Loucy (cell line): ENCODE data around the gene RGS19.
A peak's percentile ranks its signal among the peaks of the same experiment; 100 is the strongest.

ENCODE experiments used
- H2AFZ ChIP-seq: fragments of 200-600 bp; sonication (generic); 2 replicates; pipeline ENCODE4 v1.6.0; 2016; ENCODE audit warnings: antibody characterized with exemption, mild to moderate bottlenecking, low read length, moderate library complexity
- H3F3A ChIP-seq: fragments of 200-600 bp; 2 replicates; pipeline ENCODE4 v1.6.0; 2016; ENCODE audit warnings: antibody characterized with exemption, low read depth, mild to moderate bottlenecking
- H3K27me3 ChIP-seq: fragments of 200-600 bp; sonication (generic); 2 replicates; pipeline ENCODE4 v1.6.1; 2014; ENCODE audit warnings: low read length, mild to moderate bottlenecking; ENCODE audit not compliant: insufficient read depth, poor library complexity, severe bottlenecking
- H3K36me3 ChIP-seq: fragments of 200-600 bp; sonication (generic); 2 replicates; pipeline ENCODE4 v1.6.1; 2016; ENCODE audit warnings: low read length; ENCODE audit not compliant: insufficient read depth
- H3K4me1 ChIP-seq: fragments of 200-600 bp; sonication (generic); 2 replicates; pipeline ENCODE4 v1.5.1; 2014; ENCODE audit warnings: low read length, mild to moderate bottlenecking; ENCODE audit not compliant: insufficient read depth, poor library complexity, severe bottlenecking
- H3K4me2 ChIP-seq: fragments of 200-600 bp; sonication (generic); 2 replicates; pipeline ENCODE4 v1.6.0; 2014; ENCODE audit warnings: antibody characterized with exemption, low read length, low read depth, mild to moderate bottlenecking; ENCODE audit not compliant: poor library complexity, severe bottlenecking
- H3K4me3 ChIP-seq: fragments of 200-600 bp; sonication (generic); 2 replicates; pipeline ENCODE4 v1.5.1; 2014; ENCODE audit warnings: low read length, mild to moderate bottlenecking, mixed read lengths; ENCODE audit not compliant: poor library complexity, severe bottlenecking
- H3K79me2 ChIP-seq: fragments of 200-600 bp; sonication (generic); 2 replicates; pipeline ENCODE4 v1.6.1; 2014; ENCODE audit warnings: low read length; ENCODE audit not compliant: insufficient read depth
- H3K9ac ChIP-seq: fragments of 200-600 bp; sonication (generic); 2 replicates; pipeline ENCODE4 v1.6.0; 2014; ENCODE audit warnings: mild to moderate bottlenecking, low read depth, low read length, moderate library complexity; ENCODE audit not compliant: poor library complexity, severe bottlenecking
- H3K9me2 ChIP-seq: fragments of 200-600 bp; sonication (generic); replicated peaks from 2 replicates; pipeline ENCODE4 v1.6.1; 2016; ENCODE audit warnings: low read depth, low read length, mixed read lengths
- H3K9me3 ChIP-seq: fragments of 200-600 bp; sonication (generic); 2 replicates; pipeline ENCODE4 v1.6.1; 2014; ENCODE audit warnings: mild to moderate bottlenecking, antibody characterized with exemption, low read length, low read depth; ENCODE audit not compliant: insufficient read depth
- H4K20me1 ChIP-seq: fragments of 200-600 bp; sonication (generic); 2 replicates; pipeline ENCODE4 v1.6.0; 2014; ENCODE audit warnings: antibody characterized with exemption, low read length, mild to moderate bottlenecking; ENCODE audit not compliant: insufficient read depth, poor library complexity, severe bottlenecking
- EZH2phosphoT487 ChIP-seq: fragments of 200-600 bp; IDR thresholded peaks from 2 replicates; pipeline ENCODE4 v1.6.1; 2018; ENCODE audit warnings: antibody characterized with exemption, mild to moderate bottlenecking, moderate library complexity, borderline replicate concordance
- TF ChIP-seq, protein P1 (sequence below): fragments of 200-600 bp; sonication (generic); conservative IDR thresholded peaks from 2 replicates; pipeline ENCODE4 v1.5.1; 2014; ENCODE audit warnings: mild to moderate bottlenecking, antibody characterized with exemption, low read length

RGS19 gene

DNA sequence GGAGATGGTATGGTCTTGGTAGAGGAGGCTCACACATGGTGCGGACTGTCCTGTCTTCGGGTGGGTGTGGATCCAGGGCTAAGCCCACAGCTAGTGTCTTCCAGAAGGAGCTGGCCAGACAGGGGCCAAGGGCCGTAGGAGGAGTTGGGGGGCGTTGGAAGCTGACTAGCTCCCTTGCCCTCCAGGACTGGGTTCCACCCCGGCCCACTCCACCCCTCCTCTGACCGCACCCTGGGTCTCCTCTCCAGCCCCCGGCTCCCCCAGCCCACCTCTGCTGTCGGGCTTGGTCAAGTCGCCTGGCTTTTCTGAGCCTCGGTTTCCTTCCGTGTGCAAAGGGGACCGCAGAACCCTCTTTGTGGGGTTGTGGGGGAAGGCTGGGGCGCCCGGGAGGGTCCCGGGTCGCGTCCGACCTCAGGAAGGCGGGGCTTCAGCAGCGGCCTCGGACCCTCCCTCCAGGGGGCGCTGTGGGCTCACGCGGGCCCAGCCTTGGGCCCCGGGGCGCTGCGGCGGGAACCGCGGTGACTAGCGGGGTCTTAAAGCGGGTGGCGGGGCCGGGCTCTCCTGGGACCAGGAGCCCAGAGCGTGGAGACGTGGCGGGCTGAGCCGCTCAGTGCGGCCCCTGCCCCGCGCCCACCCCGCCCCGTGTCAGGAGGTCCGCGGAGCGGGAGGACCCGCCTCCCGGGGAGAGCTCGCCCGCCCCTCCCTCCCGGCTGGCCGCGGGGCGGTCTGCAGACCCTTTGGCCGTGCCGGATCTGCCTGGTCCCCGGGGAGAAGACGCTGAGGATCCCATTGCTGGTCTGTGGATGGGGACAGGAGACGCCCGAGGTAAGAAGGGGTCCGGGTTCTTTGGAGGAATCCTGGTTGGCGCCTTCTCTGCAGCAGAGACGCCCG is 22.7 kb upstream of the RGS19 start:
- Histone ChIP-seq H3K4me1 (peaks cover 23% of the 10 kb centered on the region), H3K4me2 (peak overlapping the region; percentile 94), H3K27me3 (no peaks in the 10 kb centered on the region), H3F3A (no peaks in the 10 kb centered on the region), H3K36me3 (no peaks in the 10 kb centered on the region), H3K9ac (peak overlapping the region; percentile 75), H3K9me2 (no peaks in the 10 kb centered on the region), H2AFZ (peak overlapping the region; percentile 95), H3K9me3 (no peaks in the 10 kb centered on the region), H3K79me2 (no peaks in the 10 kb centered on the region), H4K20me1 (no peaks in the 10 kb centered on the region), H3K4me3 (peak overlapping the region; percentile 76)
- no peak for TF ChIP-seq EZH2phosphoT487
- TF ChIP-seq, protein P1, sequence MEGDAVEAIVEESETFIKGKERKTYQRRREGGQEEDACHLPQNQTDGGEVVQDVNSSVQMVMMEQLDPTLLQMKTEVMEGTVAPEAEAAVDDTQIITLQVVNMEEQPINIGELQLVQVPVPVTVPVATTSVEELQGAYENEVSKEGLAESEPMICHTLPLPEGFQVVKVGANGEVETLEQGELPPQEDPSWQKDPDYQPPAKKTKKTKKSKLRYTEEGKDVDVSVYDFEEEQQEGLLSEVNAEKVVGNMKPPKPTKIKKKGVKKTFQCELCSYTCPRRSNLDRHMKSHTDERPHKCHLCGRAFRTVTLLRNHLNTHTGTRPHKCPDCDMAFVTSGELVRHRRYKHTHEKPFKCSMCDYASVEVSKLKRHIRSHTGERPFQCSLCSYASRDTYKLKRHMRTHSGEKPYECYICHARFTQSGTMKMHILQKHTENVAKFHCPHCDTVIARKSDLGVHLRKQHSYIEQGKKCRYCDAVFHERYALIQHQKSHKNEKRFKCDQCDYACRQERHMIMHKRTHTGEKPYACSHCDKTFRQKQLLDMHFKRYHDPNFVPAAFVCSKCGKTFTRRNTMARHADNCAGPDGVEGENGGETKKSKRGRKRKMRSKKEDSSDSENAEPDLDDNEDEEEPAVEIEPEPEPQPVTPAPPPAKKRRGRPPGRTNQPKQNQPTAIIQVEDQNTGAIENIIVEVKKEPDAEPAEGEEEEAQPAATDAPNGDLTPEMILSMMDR = peak; percentile 84

DNA sequence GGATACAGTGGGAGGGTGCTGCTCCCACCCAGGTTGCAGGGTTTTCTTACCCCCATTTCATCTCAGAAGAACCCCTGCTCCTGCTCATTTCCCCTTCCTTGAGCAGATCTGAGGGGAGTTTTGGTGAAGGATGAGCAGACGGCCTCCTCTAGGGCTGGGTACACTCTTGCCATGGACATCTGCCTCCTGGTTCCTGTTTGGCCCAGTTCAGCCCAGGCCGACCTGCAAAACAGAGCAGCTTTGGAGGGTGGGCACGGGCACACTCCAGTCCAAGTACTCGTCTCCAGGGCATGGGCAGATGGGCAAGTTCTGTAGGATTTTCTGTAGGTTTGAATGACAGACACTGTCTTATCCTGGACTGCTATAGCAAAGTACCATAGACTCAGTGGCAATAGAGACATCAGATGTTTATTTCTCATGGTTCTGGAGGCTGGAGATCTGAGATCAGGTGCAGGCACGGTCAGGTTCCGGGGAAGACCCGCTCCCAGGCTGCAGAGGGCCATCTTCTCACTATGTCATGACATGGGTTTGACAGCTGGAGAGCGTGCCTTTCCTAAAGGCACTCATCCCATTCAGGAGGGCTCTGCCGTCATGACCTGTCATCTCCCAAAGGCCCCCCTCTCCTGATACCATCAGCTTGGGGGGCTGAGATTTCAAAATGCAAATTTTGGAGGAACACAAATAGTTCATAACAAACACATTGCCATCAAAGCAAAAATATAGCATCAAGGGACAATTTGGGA is 21.8 kb upstream of the RGS19 start:
- H3K4me1 ChIP-seq = peaks cover 23% of the 10 kb centered on the region
- no peaks in the 10 kb centered on the region for H3K9me3 ChIP-seq
- H4K20me1 ChIP-seq = no peaks in the 10 kb centered on the region
- no peak overlapping the region for H3K9ac ChIP-seq
- no peak overlapping the region for H3K4me3 ChIP-seq
- H3K27me3 ChIP-seq = no peaks in the 10 kb centered on the region
- H3F3A ChIP-seq = no peaks in the 10 kb centered on the region
- no peaks in the 10 kb centered on the region for H3K9me2 ChIP-seq
- no peak overlapping the region for H2AFZ ChIP-seq
- TF ChIP-seq, protein P1 = no peak
- no peak for TF ChIP-seq EZH2phosphoT487
- peak overlapping the region; percentile 94 for H3K4me2 ChIP-seq
- H3K79me2 ChIP-seq = no peaks in the 10 kb centered on the region
- no peaks in the 10 kb centered on the region for H3K36me3 ChIP-seq

DNA sequence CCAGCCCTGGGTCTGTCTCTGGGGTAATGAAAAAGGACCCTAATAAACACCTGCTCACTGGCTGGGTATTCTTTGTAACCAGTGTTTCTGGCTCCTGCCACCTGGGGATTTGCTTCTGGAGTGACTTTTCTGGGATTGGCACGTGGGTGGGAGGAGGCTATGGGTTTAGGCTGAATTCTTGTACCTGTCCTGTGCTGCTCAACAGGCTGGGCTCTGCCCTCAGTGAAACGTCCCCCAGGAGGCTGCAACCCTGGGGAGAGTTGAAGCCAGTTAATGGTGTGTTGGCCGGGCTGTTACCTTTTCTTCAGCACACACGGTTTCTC is 21.2 kb upstream of the RGS19 start:
- no peaks in the 10 kb centered on the region for H3K36me3 ChIP-seq
- no peak overlapping the region for H2AFZ ChIP-seq
- no peak overlapping the region for H3K4me2 ChIP-seq
- H3K27me3 ChIP-seq = no peaks in the 10 kb centered on the region
- no peaks in the 10 kb centered on the region for H3K9me3 ChIP-seq
- H3K4me1 ChIP-seq = peaks cover 23% of the 10 kb centered on the region
- TF ChIP-seq, protein P1 = no peak
- TF ChIP-seq EZH2phosphoT487 = no peak
- no peaks in the 10 kb centered on the region for H4K20me1 ChIP-seq
- no peak overlapping the region for H3K9ac ChIP-seq
- no peaks in the 10 kb centered on the region for H3K9me2 ChIP-seq
- no peaks in the 10 kb centered on the region for H3F3A ChIP-seq
- H3K4me3 ChIP-seq = no peak overlapping the region
- no peaks in the 10 kb centered on the region for H3K79me2 ChIP-seq
